Measurements from ENCODE around the gene PIP.

GRCh38 chr7:143104759-143105158 lies 27.1 kb upstream of the PIP start:
- TF ChIP-seq, protein P1, sequence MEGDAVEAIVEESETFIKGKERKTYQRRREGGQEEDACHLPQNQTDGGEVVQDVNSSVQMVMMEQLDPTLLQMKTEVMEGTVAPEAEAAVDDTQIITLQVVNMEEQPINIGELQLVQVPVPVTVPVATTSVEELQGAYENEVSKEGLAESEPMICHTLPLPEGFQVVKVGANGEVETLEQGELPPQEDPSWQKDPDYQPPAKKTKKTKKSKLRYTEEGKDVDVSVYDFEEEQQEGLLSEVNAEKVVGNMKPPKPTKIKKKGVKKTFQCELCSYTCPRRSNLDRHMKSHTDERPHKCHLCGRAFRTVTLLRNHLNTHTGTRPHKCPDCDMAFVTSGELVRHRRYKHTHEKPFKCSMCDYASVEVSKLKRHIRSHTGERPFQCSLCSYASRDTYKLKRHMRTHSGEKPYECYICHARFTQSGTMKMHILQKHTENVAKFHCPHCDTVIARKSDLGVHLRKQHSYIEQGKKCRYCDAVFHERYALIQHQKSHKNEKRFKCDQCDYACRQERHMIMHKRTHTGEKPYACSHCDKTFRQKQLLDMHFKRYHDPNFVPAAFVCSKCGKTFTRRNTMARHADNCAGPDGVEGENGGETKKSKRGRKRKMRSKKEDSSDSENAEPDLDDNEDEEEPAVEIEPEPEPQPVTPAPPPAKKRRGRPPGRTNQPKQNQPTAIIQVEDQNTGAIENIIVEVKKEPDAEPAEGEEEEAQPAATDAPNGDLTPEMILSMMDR (IDR thresholded peaks at IDR 0.05), result no peak
- TF ChIP-seq POLR2AphosphoS5 (IDR thresholded peaks at IDR 0.05; ENCODE audit: insufficient read depth in 1 of 2, low read depth in 1 of 2) (no peak), POLR2A (IDR thresholded peaks at IDR 0.05) (no peak)
